ENCODE results near the gene ILKAP. TPM values are rescaled to one million over a fixed set of nuclear protein-coding genes. Genes with fewer than 3 reads are reported as not detected.

The ILKAP gene
- total RNA-seq, 1 donor from 2014 or later = 25.0 TPM

DNA sequence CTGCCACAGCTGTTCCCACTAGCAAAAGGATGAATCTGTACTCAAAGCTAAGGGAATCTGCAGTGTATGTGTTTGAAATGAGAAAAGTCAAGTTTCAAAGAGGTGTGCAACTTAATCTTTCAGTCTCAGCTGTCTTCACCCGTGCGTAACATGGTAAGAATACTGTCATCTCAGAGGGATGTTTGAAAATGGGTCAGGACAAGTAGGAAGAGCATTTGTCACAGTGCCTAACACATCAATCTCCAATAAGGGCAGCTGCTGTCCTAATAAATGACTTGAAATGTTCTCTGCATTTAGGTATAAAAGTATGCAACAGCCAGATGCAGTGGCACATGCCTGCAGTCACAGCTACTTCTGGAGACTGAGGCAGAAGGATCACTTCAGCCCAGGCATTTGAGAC, 13.1 kb downstream of the ILKAP start:
- Histone ChIP-seq H3K36me3 (ENCODE audit: control insufficient read depth, insufficient read depth, low read length) (peaks cover 17% of the 10 kb centered on the region), H3K27me3 (ENCODE audit: control insufficient read depth, insufficient read depth, low read length) (no peaks in the 10 kb centered on the region), H3K4me3 (ENCODE audit: low read depth, low read length) (no peak overlapping the region)
- FAIRE-seq (no peak), DNase-seq (ENCODE audit: low read depth) (no peak)
- TF ChIP-seq CTCF (IDR thresholded peaks at IDR 0.05; ENCODE audit: insufficient read depth, low read length, severe bottlenecking) = no peak

- Histone ChIP-seq H3K27me3 (ENCODE audit: control insufficient read depth, insufficient read depth, low read length) (no peaks in the 10 kb centered on the region), H3K4me3 (ENCODE audit: low read depth, low read length) (no peak overlapping the region), H3K36me3 (ENCODE audit: control insufficient read depth, insufficient read depth, low read length) (peaks cover 25% of the 10 kb centered on the region)
- DNase-seq (ENCODE audit: low read depth) (no peak), FAIRE-seq (no peak)
- no peak for TF ChIP-seq CTCF (IDR thresholded peaks at IDR 0.05; ENCODE audit: insufficient read depth, low read length, severe bottlenecking)
Observed at GRCh38 chr2:238187618-238188548, 15.6 kb downstream of the ILKAP start.

GRCh38 chr2:238183821-238184220, 19.7 kb downstream of the ILKAP start:
- no peak for FAIRE-seq
- Histone ChIP-seq H3K4me3 (ENCODE audit: low read depth, low read length) (no peak overlapping the region), H3K27me3 (ENCODE audit: control insufficient read depth, insufficient read depth, low read length) (no peaks in the 10 kb centered on the region), H3K36me3 (ENCODE audit: control insufficient read depth, insufficient read depth, low read length) (peaks cover 34% of the 10 kb centered on the region)
- no peak for DNase-seq (ENCODE audit: low read depth)
- no peak for TF ChIP-seq CTCF (IDR thresholded peaks at IDR 0.05; ENCODE audit: insufficient read depth, low read length, severe bottlenecking)

DNA sequence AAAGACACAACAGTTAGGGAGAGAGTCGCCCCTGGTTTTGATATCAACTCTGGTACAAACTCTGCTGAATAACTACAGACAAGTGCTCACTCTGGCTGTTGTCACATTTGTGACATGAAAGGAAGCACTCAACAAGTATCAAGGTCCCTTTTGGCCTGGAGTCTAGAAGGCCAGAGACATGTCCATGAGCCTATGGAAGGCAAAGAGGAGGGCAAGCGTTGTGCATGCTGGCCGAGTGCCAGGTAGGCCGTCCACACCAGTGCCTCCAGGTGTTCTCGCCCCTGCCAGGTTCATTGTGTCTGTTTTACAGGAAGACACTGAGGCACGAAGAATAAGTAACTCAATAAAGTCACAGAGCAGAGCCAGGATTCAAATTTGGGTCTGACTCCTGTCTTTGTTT, 21.1 kb downstream of the ILKAP start:
- FAIRE-seq (no peak), DNase-seq (ENCODE audit: low read depth) (no peak)
- Histone ChIP-seq H3K4me3 (ENCODE audit: low read depth, low read length) (no peak overlapping the region), H3K36me3 (ENCODE audit: control insufficient read depth, insufficient read depth, low read length) (peaks cover 34% of the 10 kb centered on the region), H3K27me3 (ENCODE audit: control insufficient read depth, insufficient read depth, low read length) (no peaks in the 10 kb centered on the region)
- TF ChIP-seq CTCF (IDR thresholded peaks at IDR 0.05; ENCODE audit: insufficient read depth, low read length, severe bottlenecking) = no peak

DNA sequence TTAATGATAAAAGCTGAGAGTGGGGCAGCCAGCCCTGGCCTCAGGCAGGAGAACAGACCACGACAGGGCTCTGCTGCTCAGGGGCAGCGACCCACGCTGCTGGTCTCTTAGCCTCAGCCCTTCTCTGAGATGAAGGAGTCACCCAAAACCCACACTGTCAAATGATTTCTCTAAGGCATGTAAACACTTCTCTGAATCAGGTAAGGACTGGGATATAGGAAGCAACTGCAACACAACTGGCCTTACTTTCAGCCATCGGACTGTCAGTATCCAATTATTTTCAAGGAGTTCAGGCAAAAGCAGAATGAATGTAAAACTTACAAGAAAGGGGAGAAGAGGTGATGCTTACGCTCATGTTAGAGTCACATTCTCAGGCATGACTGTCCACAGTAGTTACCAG, 22.9 kb downstream of the ILKAP start:
- no peak for FAIRE-seq

More for the DNA sequence above, 22.9 kb downstream of the ILKAP start:
- Histone ChIP-seq H3K27me3 (ENCODE audit: control insufficient read depth, insufficient read depth, low read length) (no peaks in the 10 kb centered on the region), H3K4me3 (ENCODE audit: low read depth, low read length) (no peak overlapping the region), H3K36me3 (ENCODE audit: control insufficient read depth, insufficient read depth, low read length) (peaks cover 31% of the 10 kb centered on the region)
- DNase-seq (ENCODE audit: low read depth) = no peak
- no peak for TF ChIP-seq CTCF (IDR thresholded peaks at IDR 0.05; ENCODE audit: insufficient read depth, low read length, severe bottlenecking)
